H54 (cell line): ENCODE measurements around the gene EPHA10.

ENCODE experiments used
- DNase-seq: peaks from one replicate; pipeline ENCODE4 v3.0.0; 2011; ENCODE audit warnings: low spot score, mixed read lengths; ENCODE audit not compliant: insufficient read length
- FAIRE-seq: peaks from 3 replicates; lab custom pipeline; 2011; peaks lifted over from hg19 to GRCh38; lab: Jason Lieb, UNC
- POLR2A ChIP-seq: IDR thresholded peaks from 2 replicates; pipeline ENCODE4 v1.6.1; 2011; ENCODE audit warnings: low read depth, mild to moderate bottlenecking, low read length

The EPHA10 gene

GRCh38 chr1:37721565-37721964 is 43.4 kb downstream of the EPHA10 start:
- FAIRE-seq (no peak), DNase-seq (no peak)
- no peak for TF ChIP-seq POLR2A

- FAIRE-seq (no peak), DNase-seq (no peak)
- TF ChIP-seq POLR2A, result no peak
Measured at GRCh38 chr1:37720231-37721130, 44.4 kb downstream of the EPHA10 start.

- FAIRE-seq, result no peak
Measured at GRCh38 chr1:37719572-37720195, 45.2 kb downstream of the EPHA10 start.

GRCh38 chr1:37718901-37719571 is 45.9 kb downstream of the EPHA10 start:
- no peak for DNase-seq
- no peak for FAIRE-seq
- no peak for TF ChIP-seq POLR2A

More at GRCh38 chr1:37719572-37720195, 45.2 kb downstream of the EPHA10 start:
- no peak for TF ChIP-seq POLR2A
- DNase-seq, result no peak

GRCh38 chr1:37718181-37718900 is 46.6 kb downstream of the EPHA10 start:
- FAIRE-seq, result no peak
- DNase-seq, result no peak
- no peak for TF ChIP-seq POLR2A

GRCh38 chr1:37717631-37718030 is 47.3 kb downstream of the EPHA10 start:
- no peak for TF ChIP-seq POLR2A
- FAIRE-seq (no peak), DNase-seq (no peak)

- TF ChIP-seq POLR2A, result no peak
- DNase-seq (no peak), FAIRE-seq (no peak)
Measured at GRCh38 chr1:37716321-37716720, 48.6 kb downstream of the EPHA10 start.

GRCh38 chr1:37714689-37715088 is 50.2 kb downstream of the EPHA10 start:
- FAIRE-seq (no peak), DNase-seq (no peak)
- TF ChIP-seq POLR2A, result no peak

GRCh38 chr1:37714226-37714625 is 50.7 kb downstream of the EPHA10 start:
- no peak for FAIRE-seq
- no peak for TF ChIP-seq POLR2A

GRCh38 chr1:37708471-37708870 is 56.4 kb downstream of the EPHA10 start:
- no peak for TF ChIP-seq POLR2A
- FAIRE-seq, result no peak
- no peak for DNase-seq

More at GRCh38 chr1:37714226-37714625, 50.7 kb downstream of the EPHA10 start:
- no peak for DNase-seq

- DNase-seq, result no peak
- FAIRE-seq, result no peak
- TF ChIP-seq POLR2A, result no peak
Measured at GRCh38 chr1:37705399-37705798, 59.5 kb downstream of the EPHA10 start.

GRCh38 chr1:37704966-37705365 is 60.0 kb downstream of the EPHA10 start:
- TF ChIP-seq POLR2A, result no peak
- FAIRE-seq, result no peak
- no peak for DNase-seq

GRCh38 chr1:37703061-37703460 is 61.9 kb downstream of the EPHA10 start:
- no peak for TF ChIP-seq POLR2A
- FAIRE-seq, result no peak
- no peak for DNase-seq
